GM12875 (cell line): ENCODE measurements around the gene FAM135A.

Experiments
- H3K4me3 ChIP-seq: one replicate; pipeline ENCODE4 v1.5.1; 2011; ENCODE audit warnings: low read depth, low read length, control low read depth
- CTCF ChIP-seq: IDR thresholded peaks from 2 replicates; pipeline ENCODE4 v1.5.1; 2011; ENCODE audit warnings: low read depth, mild to moderate bottlenecking, control low read depth, inconsistent platforms, low read length, moderate library complexity, borderline replicate concordance; ENCODE audit not compliant: insufficient read depth

The FAM135A gene

GRCh38 chr6:70375882-70376281, 37.4 kb upstream of the FAM135A start:
- peak; percentile 25; the same call in 1 of the 2 replicates for TF ChIP-seq CTCF
- H3K4me3 ChIP-seq: no peak overlapping the region

- no peak overlapping the region for H3K4me3 ChIP-seq
- TF ChIP-seq CTCF: no peak
Measured at GRCh38 chr6:70376628-70377027, 36.7 kb upstream of the FAM135A start.

- no peak for TF ChIP-seq CTCF
- H3K4me3 ChIP-seq: no peak overlapping the region
Measured at GRCh38 chr6:70377372-70377771, 35.9 kb upstream of the FAM135A start.

- no peak for TF ChIP-seq CTCF
- H3K4me3 ChIP-seq: no peak overlapping the region
Measured at GRCh38 chr6:70379473-70380013, 33.8 kb upstream of the FAM135A start.

GRCh38 chr6:70380252-70380651, 33.1 kb upstream of the FAM135A start:
- no peak for TF ChIP-seq CTCF

GRCh38 chr6:70380771-70381416, 32.4 kb upstream of the FAM135A start:
- no peak for TF ChIP-seq CTCF
- H3K4me3 ChIP-seq: no peak overlapping the region

More at GRCh38 chr6:70380252-70380651, 33.1 kb upstream of the FAM135A start:
- no peak overlapping the region for H3K4me3 ChIP-seq

- no peak overlapping the region for H3K4me3 ChIP-seq
- no peak for TF ChIP-seq CTCF
Measured at GRCh38 chr6:70381417-70381782, 31.9 kb upstream of the FAM135A start.
